ENCODE measurements around the gene ROCK1. TPM values are rescaled to one million over a fixed set of nuclear protein-coding genes. Genes with fewer than 3 reads are reported as not detected.

The ROCK1 gene
- total RNA-seq, 2 donors from 2014 or later, result 95.4 to 108 TPM

GRCh38 chr18:21054252-21054821 is 57.3 kb downstream of the ROCK1 start:
- ATAC-seq (ENCODE audit: insufficient number of reproducible peaks, low FRiP score, low read depth) (no peak), DNase-seq (ENCODE audit: low spot score) (no peak)
- Histone ChIP-seq H3K27ac (peak overlapping the region in 1 of 2 donors; percentile 65), H3K4me1 (ENCODE audit: control insufficient read depth in 1 of 2, low read depth in 2 of 2) (peaks cover 54 to 55% of the 10 kb centered on the region in 2 donors), H3K4me3 (no peak overlapping the region), H3K36me3 (no peaks in the 10 kb centered on the region), H3K27me3 (replicated peaks; ENCODE audit: insufficient read depth) (no peaks in the 10 kb centered on the region), H3K9me3 (no peaks in the 10 kb centered on the region)
- no peak for TF ChIP-seq CTCF (IDR thresholded peaks at IDR 0.05)

GRCh38 chr18:21053127-21053526 is 58.5 kb downstream of the ROCK1 start:
- H3K36me3 ChIP-seq, result no peaks in the 10 kb centered on the region
- H3K4me3 ChIP-seq, result no peak overlapping the region
- H3K9me3 ChIP-seq, result no peaks in the 10 kb centered on the region
- H3K4me1 ChIP-seq (ENCODE audit: control insufficient read depth in 1 of 2, low read depth in 2 of 2), result peaks cover 57 to 63% of the 10 kb centered on the region in 2 donors
- H3K27me3 ChIP-seq (replicated peaks; ENCODE audit: insufficient read depth), result no peaks in the 10 kb centered on the region
- peak; percentile 81 for ATAC-seq (ENCODE audit: insufficient number of reproducible peaks, low FRiP score, low read depth)
- TF ChIP-seq CTCF (IDR thresholded peaks at IDR 0.05), result no peak
- DNase-seq (ENCODE audit: low spot score), result no peak
- H3K27ac ChIP-seq, result peak overlapping the region; percentile 65 to 74

GRCh38 chr18:21052385-21052784 is 59.2 kb downstream of the ROCK1 start:
- H3K4me1 ChIP-seq (ENCODE audit: control insufficient read depth in 1 of 2, low read depth in 2 of 2), result peaks cover 57 to 63% of the 10 kb centered on the region in 2 donors
- TF ChIP-seq CTCF (IDR thresholded peaks at IDR 0.05), result no peak
- no peak for DNase-seq (ENCODE audit: low spot score)
- H3K27me3 ChIP-seq (replicated peaks; ENCODE audit: insufficient read depth), result no peaks in the 10 kb centered on the region
- peak overlapping the region; percentile 59 to 65 for H3K27ac ChIP-seq
- no peaks in the 10 kb centered on the region for H3K9me3 ChIP-seq
- H3K36me3 ChIP-seq, result no peaks in the 10 kb centered on the region
- H3K4me3 ChIP-seq, result no peak overlapping the region
- no peak for ATAC-seq (ENCODE audit: insufficient number of reproducible peaks, low FRiP score, low read depth)

GRCh38 chr18:21051620-21052019 is 60.0 kb downstream of the ROCK1 start:
- no peak for DNase-seq (ENCODE audit: low spot score)
- H3K27ac ChIP-seq, result peak overlapping the region; percentile 59 to 65
- no peak for ATAC-seq (ENCODE audit: insufficient number of reproducible peaks, low FRiP score, low read depth)
- peaks cover 53 to 63% of the 10 kb centered on the region in 2 donors for H3K4me1 ChIP-seq (ENCODE audit: control insufficient read depth in 1 of 2, low read depth in 2 of 2)
- no peak for TF ChIP-seq CTCF (IDR thresholded peaks at IDR 0.05)
- no peak overlapping the region for H3K4me3 ChIP-seq
- no peaks in the 10 kb centered on the region for H3K36me3 ChIP-seq
- no peaks in the 10 kb centered on the region for H3K27me3 ChIP-seq (replicated peaks; ENCODE audit: insufficient read depth)
- H3K9me3 ChIP-seq, result no peaks in the 10 kb centered on the region

GRCh38 chr18:21049306-21049705 is 62.3 kb downstream of the ROCK1 start:
- Histone ChIP-seq H3K27ac (peak overlapping the region; percentile 55 to 65), H3K4me1 (ENCODE audit: control insufficient read depth in 1 of 2, low read depth in 2 of 2) (peaks cover 50 to 67% of the 10 kb centered on the region in 2 donors), H3K36me3 (no peaks in the 10 kb centered on the region)

More at GRCh38 chr18:21049306-21049705, 62.3 kb downstream of the ROCK1 start:
- no peaks in the 10 kb centered on the region for H3K9me3 ChIP-seq
- DNase-seq (ENCODE audit: low spot score) (no peak), ATAC-seq (ENCODE audit: insufficient number of reproducible peaks, low FRiP score, low read depth) (no peak)
- TF ChIP-seq CTCF (IDR thresholded peaks at IDR 0.05), result no peak
- H3K27me3 ChIP-seq (replicated peaks; ENCODE audit: insufficient read depth), result no peaks in the 10 kb centered on the region
- no peak overlapping the region for H3K4me3 ChIP-seq

Measured in thoracic aorta (tissue), 2 donors.